Caco-2 (cell line): ENCODE results near the gene MTHFSD. TPM values are rescaled to one million over a fixed set of nuclear protein-coding genes. Genes with fewer than 3 reads are reported as not detected.
"Not testable (repeated sequence)": the region's sequence is repeated elsewhere in the genome, so short reads cannot be mapped to it uniquely, and the experiment has no call there.

Experiments
- BruUV-seq: library from RNA; stranded (reverse); fragments of 400-500 nt; replicated peaks from 2 replicates; lab custom pipeline; 2021; lab: Mats Ljungman, UMichigan
- CTCF ChIA-PET: fragments of 300-600 bp; sonication (Branson Sonifier 250); formaldehyde crosslinking; loops from one replicate; lab custom pipeline; 2022; ENCODE audit warnings: antibody characterized with exemption; lab: Charles Lee
- POLR2A ChIA-PET: fragments of 300-600 bp; sonication (Branson Sonifier 250); formaldehyde crosslinking; loops from one replicate; lab custom pipeline; 2022; ENCODE audit warnings: antibody characterized with exemption; lab: Charles Lee
- DNase-seq, 2 experiments: peaks; one replicate each; pipeline versions ENCODE4 v3.0.0 to v3.0.0-alpha.2; 2020 to 2022
- H3K27me3 ChIP-seq: replicated peaks from 2 replicates; pipeline ENCODE4 v1.6.0; 2011; ENCODE audit warnings: low read length; ENCODE audit not compliant: control insufficient read depth, insufficient read depth
- H3K36me3 ChIP-seq: 2 replicates; pipeline ENCODE4 v1.5.1; 2011; ENCODE audit warnings: low read length; ENCODE audit not compliant: control insufficient read depth, insufficient read depth
- H3K4me1 ChIP-seq: fragments of 250-450 bp; sonication (Bioruptor Pico); 2 replicates; pipeline ENCODE4 v1.5.1; 2020; ENCODE audit warnings: mild to moderate bottlenecking
- H3K4me3 ChIP-seq: 2 replicates; pipeline ENCODE4 v1.5.1; 2011; ENCODE audit warnings: low read depth, mild to moderate bottlenecking, control low read depth, low read length
- H3K9me3 ChIP-seq: fragments of 250-450 bp; sonication (Bioruptor Pico); 2 replicates; pipeline ENCODE4 v1.5.1; 2020; ENCODE audit warnings: mild to moderate bottlenecking, moderate library complexity
- H3K27ac Mint-ChIP-seq: one replicate; pipeline ENCODE4 v1.8.0; 2022; ENCODE audit warnings: mixed read lengths; ENCODE audit not compliant: unreplicated experiment
- H3K27me3 Mint-ChIP-seq: one replicate; pipeline ENCODE4 v1.8.0; 2022; ENCODE audit warnings: mixed read lengths; ENCODE audit not compliant: insufficient read depth, unreplicated experiment
- H3K36me3 Mint-ChIP-seq: one replicate; pipeline ENCODE4 v1.8.0; 2022; ENCODE audit warnings: mild to moderate bottlenecking, mixed read lengths; ENCODE audit not compliant: insufficient read depth, unreplicated experiment
- H3K4me1 Mint-ChIP-seq: one replicate; pipeline ENCODE4 v1.8.0; 2022; ENCODE audit warnings: low read depth, mixed read lengths; ENCODE audit not compliant: unreplicated experiment
- H3K4me3 Mint-ChIP-seq: one replicate; pipeline ENCODE4 v1.8.0; 2022; ENCODE audit warnings: mild to moderate bottlenecking, moderate library complexity, mixed read lengths; ENCODE audit not compliant: unreplicated experiment
- H3K9me3 Mint-ChIP-seq: one replicate; pipeline ENCODE4 v1.8.0; 2022; ENCODE audit warnings: mixed read lengths; ENCODE audit not compliant: unreplicated experiment
- intact Hi-C: fragments of 100-400 bp; cut with micrococcal nuclease; formaldehyde crosslinking; loops from one replicate; pipeline ENCODE4 v1.10.0; 2022; ENCODE audit not compliant: unreplicated experiment
- total RNA-seq: library from RNA; stranded (reverse); gene quantifications from 2 replicates; pipeline ENCODE4 v1.2.3, GENCODE V29; 2022
- TF ChIP-seq, protein P1 (sequence below), 2 experiments: fragments of 200-600 bp in 1 of 2; IDR thresholded peaks; 1 replicate in 1 of 2; 2 replicates in 1 of 2; pipeline versions ENCODE4 v1.5.1 to v1.8.0; 2011 to 2022; ENCODE audit warnings: antibody characterized with exemption in 1 of 2, control low read depth in 1 of 2, inconsistent platforms in 1 of 2, low read depth in 1 of 2, low read length in 1 of 2, mild to moderate bottlenecking in 1 of 2, moderate library complexity in 1 of 2; ENCODE audit not compliant: insufficient read depth in 1 of 2, severe bottlenecking in 1 of 2, unreplicated experiment in 1 of 2

Gene MTHFSD
- total RNA-seq, 1 experiment from 2014 or later, result 33.0 TPM

DNA sequence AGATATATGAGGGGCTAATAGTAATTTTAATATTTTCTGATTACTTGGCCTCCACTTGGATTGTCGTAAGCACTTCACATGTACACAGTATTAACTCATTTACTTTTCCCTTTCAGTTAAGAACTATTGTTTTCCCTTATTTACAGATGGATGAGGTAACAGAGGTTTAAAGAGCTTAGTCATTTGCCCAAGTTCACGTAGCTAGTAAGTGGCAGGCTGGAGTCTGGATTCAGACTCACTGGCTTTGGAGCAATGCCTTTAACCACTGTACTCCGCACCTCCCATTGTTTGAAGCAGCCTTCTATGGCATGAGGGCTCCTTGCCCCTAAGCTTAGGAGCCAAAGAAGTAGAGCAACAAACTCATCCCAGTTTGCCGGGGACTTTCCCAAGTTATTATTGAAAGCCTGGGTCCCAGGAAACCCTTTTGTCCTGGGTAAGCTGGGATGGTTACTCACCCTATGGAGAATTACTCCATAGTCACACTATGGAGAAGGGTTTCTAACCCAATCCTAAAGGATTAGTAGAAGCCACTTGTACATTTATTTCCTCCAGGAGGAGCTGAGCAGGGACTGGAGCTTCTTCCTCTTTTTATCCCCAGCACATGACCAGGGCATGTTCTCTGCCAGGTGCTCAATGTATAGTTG lies 35.6 kb upstream of the MTHFSD start:
- TF ChIP-seq, protein P1, sequence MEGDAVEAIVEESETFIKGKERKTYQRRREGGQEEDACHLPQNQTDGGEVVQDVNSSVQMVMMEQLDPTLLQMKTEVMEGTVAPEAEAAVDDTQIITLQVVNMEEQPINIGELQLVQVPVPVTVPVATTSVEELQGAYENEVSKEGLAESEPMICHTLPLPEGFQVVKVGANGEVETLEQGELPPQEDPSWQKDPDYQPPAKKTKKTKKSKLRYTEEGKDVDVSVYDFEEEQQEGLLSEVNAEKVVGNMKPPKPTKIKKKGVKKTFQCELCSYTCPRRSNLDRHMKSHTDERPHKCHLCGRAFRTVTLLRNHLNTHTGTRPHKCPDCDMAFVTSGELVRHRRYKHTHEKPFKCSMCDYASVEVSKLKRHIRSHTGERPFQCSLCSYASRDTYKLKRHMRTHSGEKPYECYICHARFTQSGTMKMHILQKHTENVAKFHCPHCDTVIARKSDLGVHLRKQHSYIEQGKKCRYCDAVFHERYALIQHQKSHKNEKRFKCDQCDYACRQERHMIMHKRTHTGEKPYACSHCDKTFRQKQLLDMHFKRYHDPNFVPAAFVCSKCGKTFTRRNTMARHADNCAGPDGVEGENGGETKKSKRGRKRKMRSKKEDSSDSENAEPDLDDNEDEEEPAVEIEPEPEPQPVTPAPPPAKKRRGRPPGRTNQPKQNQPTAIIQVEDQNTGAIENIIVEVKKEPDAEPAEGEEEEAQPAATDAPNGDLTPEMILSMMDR (IDR thresholded peaks at IDR 0.05; ENCODE audit: insufficient read depth in 1 of 2, low read depth in 1 of 2, low read length in 1 of 2, severe bottlenecking in 1 of 2, unreplicated experiment in 1 of 2), result no peak
- intact Hi-C loops, result no loop called here
- H3K4me3 Mint-ChIP-seq, result no peak overlapping the region
- CTCF ChIA-PET, result interaction anchor here (0.6 kb wide), 1 partner anchor 14 kb away, joined by 6 read pairs; no protein-coding TSS in a partner anchor
- Histone ChIP-seq H3K36me3 (no peaks in the 10 kb centered on the region), H3K27me3 (no peaks in the 10 kb centered on the region), H3K4me1 (no peaks in the 10 kb centered on the region), H3K4me3 (no peak overlapping the region), H3K9me3 (no peaks in the 10 kb centered on the region)
- H3K4me1 Mint-ChIP-seq, result no peaks in the 10 kb centered on the region
- no peak overlapping the region for H3K27ac Mint-ChIP-seq
- no peak for DNase-seq
- no TSS peak for BruUV-seq
- H3K36me3 Mint-ChIP-seq, result no peaks in the 10 kb centered on the region
- POLR2A ChIA-PET, result no interaction called here
- no peaks in the 10 kb centered on the region for H3K9me3 Mint-ChIP-seq
- peaks cover 14% of the 10 kb centered on the region for H3K27me3 Mint-ChIP-seq

DNA sequence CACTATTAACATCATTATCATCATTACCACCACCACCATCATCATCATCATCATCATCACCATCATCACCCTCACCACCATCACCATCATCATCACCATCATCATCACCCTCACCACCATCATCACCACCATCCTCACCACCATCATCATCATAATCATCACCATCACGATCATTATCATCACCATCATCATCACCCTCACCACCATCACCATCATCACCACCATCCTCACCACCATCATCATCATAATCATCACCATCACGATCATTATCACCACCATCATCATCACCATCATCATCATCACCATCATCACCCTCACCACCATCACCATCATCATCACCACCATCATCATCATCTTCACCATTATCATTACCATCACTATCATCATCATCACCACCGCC lies 32.9 kb upstream of the MTHFSD start:
- H3K4me1 Mint-ChIP-seq, H3K4me1 ChIP-seq, H3K9me3 ChIP-seq, intact Hi-C loops, H3K27ac Mint-ChIP-seq, H3K36me3 ChIP-seq, H3K27me3 Mint-ChIP-seq, H3K36me3 Mint-ChIP-seq, H3K9me3 Mint-ChIP-seq, DNase-seq, H3K27me3 ChIP-seq, H3K4me3 Mint-ChIP-seq, H3K4me3 ChIP-seq, CTCF ChIA-PET, POLR2A ChIA-PET, BruUV-seq: not testable (repeated sequence)

DNA sequence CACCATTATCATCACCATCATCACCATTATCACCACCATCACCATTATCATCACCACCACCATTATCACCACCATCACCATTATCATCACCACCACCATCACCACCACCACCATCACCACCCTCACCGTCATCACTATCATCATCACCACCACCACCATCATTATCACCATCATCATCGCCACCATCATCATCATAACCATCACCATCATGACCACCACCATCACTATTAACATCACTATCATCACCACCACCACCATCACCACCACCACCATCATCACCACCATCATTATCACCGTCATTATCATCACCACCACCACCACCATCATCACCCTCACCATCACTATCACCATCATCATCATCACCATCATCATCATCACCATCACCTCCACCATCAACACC lies 32.5 kb upstream of the MTHFSD start:
- Mint-ChIP-seq H3K27ac (no peak overlapping the region), H3K4me3 (no peak overlapping the region), H3K27me3 (peaks cover 7% of the 10 kb centered on the region), H3K36me3 (no peaks in the 10 kb centered on the region), H3K9me3 (no peaks in the 10 kb centered on the region), H3K4me1 (no peaks in the 10 kb centered on the region)
- intact Hi-C loops, result no loop called here
- Histone ChIP-seq H3K36me3 (no peaks in the 10 kb centered on the region), H3K4me3 (no peak overlapping the region), H3K27me3 (no peaks in the 10 kb centered on the region), H3K9me3 (no peaks in the 10 kb centered on the region), H3K4me1 (no peaks in the 10 kb centered on the region)
- DNase-seq, result no peak
- ChIA-PET POLR2A (no interaction called here), CTCF (no interaction called here)
- no TSS peak for BruUV-seq
- TF ChIP-seq, protein P1 (IDR thresholded peaks at IDR 0.05; ENCODE audit: insufficient read depth in 1 of 2, low read depth in 1 of 2, low read length in 1 of 2, severe bottlenecking in 1 of 2, unreplicated experiment in 1 of 2), result no peak
